ENCODE data around the gene IGF2.
"Not testable (repeated sequence)": the region's sequence is repeated elsewhere in the genome, so short reads cannot be mapped to it uniquely, and the experiment has no call there.

IGF2 gene, protein sequence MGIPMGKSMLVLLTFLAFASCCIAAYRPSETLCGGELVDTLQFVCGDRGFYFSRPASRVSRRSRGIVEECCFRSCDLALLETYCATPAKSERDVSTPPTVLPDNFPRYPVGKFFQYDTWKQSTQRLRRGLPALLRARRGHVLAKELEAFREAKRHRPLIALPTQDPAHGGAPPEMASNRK

DNA sequence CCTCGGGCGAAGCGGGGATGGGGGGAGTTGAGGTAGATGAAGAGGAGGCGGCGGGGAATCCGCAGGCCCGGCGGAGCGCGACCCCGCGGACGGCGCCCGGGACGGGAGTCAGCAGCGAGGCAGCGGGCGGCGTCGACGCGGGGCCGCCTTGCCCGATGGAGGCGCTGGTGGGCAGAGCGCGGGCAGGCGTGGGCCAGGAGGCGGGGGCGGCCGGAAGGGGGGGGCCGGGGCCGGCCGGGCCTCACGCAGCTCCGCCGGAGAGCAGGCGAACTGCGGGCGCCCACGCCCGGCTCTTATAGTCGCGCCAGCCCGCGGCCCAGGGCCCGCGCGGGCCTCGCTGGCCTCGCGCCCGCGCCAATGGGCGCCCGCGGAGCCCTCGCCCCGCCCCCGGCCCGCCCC, at the start of gene IGF2:
Gene IGF2 (minus strand): TSS at position 267 of the 399 bp plus-strand sequence. CDS start 3,866 bp downstream, outside the sequence.
- DNase-seq = no peak

DNA sequence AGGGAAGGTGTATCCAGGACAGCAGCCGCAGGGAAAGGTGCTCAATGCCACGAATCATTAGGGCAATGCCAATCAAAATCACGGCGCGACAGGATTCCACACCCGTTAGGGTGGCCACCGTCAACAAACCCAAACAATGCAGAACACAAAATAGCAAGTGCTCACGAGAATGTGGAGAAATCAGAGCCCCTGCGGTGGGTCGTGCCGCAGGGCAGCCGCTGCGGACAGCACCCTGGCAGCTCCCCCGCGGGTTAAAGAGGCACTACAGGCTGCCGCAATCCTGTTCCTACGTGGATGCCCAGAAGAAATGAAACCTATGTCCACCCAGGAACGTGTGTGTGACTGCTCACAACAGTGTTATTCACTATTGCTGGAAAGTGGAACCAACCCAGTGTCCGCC, 49.6 kb upstream of the IGF2 start:
- DNase-seq = no peak

DNA sequence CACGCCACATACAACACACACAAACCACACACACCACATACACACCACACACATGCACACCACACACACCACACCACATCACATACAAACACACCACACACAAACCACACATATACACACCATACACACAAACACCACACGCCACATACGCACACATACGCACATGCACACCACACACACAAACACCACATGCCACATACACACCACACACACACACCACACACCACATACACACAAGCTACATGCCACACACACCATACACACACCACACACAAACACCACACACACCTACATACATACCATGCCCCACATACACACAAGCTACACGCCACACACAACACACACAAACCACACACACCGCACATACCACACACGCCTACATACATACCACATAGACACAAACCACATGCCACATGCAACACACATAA, 48.1 kb upstream of the IGF2 start:
- DNase-seq = no peak

DNA sequence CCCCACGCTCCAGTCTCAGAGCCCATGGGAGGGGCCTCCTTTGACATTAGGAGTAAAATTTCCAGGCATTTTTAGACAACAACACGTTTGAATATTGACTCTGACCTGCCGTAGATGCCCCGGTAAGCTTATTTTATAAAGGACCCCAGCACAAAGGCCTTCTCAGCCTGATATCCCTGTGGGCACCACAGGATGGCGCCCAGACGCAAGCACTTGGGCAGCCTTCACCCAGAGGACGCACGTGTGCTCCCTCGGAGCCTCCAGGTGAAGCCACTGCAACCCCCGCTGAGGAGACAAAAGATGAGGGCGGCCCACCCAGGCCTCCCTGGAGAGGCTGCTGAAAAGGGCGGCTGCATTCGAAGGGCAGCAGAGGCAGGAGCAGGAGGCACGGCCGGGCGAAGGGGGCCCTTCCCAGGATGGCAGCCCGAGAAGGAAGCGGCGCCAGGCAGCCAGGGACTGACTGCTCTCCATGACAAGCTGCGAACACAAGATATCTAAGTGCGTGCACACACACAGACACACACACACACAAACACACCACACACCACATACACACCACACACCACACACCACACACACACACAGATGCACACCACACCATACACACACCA, 47.6 kb upstream of the IGF2 start:
- DNase-seq = peak; percentile 6

DNA sequence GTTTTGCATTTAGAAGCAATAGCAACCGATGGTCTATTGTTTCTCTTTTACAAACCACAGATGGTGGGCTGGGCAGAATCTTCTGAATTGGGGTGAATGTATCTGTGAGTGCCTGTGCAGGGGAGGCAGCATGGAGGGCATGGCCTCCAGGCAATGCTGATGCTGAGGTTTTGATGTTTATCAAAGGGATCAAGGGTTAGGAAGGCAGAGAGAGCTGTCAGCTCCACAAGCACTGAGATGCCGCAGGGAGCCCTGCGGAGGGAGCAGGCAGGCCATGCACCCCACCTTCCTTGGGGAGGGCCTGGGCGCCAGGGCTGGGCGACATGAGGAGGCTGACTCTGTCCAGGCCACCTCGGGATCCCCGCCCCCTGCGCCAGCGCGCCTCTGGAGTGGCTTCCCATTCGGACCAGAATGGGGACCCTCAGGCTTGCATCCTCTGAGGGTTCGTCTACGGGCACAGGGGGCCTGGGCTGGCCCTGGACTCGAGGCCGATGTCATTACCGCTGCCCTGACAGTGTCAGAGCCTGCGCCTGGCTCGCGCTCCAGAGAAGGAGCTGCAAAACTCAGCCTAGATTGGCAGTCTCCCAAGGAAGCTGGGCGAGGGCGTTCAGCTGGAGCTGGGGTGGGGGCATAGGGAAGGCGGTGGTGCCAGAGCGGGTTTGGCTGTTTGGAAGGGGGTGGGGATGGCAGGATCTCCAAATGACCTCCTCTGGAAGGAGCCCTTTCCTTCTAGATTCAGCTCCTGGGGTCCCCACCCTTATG, 46.3 kb upstream of the IGF2 start:
- no peak for DNase-seq

DNA sequence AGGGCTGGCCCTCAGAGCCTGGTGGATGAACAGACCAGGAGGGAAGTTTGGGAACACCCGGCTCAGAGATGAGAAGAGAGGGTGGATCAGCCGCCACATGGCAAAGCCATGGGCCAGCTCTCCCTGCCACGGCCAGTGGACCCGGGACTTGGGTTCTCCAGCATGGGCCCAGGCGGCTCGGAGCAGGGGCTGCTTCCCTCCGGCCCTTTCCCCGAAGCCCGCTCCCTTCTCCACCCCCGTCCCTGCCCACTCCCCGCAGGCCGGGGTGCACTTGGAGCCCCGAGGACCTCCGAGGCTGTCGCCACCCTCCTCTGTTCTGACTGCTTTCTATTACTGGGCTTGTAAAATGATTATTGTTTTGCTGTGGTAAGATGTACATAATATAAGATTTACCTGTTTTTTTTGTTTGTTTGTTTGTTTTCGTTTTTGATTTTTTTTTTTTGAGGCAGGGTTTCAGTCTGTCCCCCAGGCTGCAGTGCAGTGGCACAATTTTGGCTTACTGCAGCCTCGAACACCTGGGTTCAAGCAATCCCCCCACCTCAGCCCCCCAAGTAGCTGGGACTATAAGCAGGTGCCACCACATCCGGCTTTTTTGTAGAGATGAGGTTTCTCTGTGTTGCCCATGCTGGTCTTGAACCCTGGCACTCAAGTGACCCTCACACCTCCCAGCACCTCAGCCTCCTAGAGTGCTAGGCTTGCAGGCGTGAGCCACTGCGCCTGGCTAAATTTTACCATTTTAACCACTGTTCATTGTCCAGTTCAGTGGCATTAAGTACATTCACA, 43.7 kb upstream of the IGF2 start:
- no peak for DNase-seq

- DNase-seq = no peak
Observed at GRCh38 chr11:2182075-2182474, 42.9 kb upstream of the IGF2 start.

GRCh38 chr11:2180789-2181370, 41.7 kb upstream of the IGF2 start:
- no peak for DNase-seq

DNA sequence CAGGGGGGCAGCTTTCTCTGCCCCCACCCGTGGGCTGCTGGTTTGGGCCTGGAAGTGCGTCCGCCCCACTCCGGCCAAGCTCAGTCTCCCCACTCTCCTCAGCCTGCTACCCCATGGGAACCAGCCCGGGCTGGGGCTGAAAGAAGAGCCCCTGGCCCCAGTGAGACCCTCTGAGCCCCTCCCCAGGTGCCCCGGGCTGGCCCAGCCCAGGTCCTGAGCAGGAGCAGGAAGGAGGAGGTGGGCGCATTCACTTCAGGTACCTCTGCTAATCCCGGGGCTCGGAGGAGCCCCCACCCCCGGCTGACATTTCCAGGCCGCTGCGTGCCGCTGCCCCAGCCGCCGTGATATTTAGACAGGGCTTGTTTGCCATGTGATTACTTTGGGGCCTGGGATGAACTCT, 41.2 kb upstream of the IGF2 start:
- DNase-seq = no peak

DNA sequence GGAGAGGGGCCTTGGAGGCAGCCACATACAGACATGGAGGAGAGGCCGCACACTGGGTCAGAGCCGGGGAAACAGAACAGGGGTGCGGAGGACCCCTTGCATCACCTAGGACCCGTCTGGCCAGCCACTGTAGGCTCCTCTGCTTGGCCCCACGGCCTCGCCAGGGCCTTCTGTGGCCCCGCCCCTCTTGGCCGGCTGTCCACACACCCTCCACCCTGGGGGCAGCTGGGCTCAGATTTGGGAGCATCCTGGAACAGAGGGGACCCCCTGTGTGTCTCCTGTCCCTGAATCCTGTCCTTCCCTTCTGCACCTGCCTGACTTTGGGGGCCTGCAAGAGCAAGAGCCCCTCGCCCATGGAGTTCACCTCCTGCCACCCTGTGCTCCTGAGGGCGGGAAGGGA, 40.3 kb upstream of the IGF2 start:
- DNase-seq = no peak

DNA sequence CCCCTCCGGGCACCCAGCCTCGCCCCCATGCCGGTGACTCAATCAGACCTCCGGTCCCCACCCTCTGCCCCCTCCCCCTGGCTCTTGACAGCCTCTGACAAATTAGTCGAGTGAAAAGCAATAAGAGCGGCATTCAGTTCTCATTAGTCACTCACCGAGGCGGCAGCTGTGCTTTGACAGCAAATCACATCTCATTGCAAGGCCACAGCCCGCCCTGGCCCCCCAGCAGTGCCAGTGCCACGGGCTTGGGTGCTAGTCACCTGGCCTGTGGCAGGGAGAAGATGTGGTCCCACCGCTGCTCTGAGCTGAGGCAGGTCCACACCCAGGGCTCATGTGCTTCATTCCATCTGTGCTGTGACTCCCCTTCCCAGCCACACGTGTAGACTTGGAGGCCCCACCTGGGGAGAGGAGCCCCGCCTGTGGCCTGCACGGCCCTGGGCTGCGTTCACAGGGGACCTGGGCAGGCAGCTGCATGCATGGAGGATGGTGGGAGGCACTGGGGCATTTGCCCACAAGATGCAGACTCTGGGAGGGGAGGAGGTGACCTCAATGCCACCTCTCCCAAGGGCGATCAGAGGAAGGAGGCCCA, 39.8 kb upstream of the IGF2 start:
- DNase-seq = no peak

DNA sequence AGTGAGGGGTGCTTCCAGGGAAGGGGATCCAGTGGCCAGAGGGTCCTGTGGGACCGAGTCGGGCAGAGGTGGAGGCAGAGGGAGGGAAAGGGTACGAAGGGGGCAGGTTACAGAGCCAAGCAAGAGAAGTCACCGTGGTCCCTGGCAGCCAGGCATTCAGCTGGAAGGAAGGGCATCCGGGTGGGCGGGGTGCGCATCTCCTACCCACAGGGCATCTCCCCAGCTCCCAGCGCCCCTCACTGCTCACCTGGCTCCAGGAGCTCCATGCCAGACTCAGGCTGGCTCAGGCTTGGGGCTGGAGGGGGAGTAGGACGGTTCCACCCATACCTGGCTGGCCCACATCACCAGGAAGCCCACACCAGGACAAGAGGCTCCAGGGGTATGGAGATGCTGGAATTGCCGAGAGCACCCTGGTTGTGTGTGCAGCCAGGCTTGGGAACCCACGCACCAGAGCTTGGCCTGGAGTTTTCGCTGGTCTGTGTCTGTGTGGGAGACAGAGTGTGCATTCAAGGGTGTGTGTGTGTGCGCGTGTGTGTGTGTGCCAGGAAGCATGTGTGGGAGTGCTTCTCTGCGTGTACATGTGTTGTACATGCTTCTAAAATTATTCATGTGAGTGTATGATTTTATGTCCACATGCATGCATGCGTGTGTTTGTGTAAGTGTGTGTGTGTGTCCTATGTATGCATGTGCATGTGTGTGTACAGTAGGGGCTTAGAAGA, 39.0 kb upstream of the IGF2 start:
- not testable (repeated sequence) for DNase-seq

DNA sequence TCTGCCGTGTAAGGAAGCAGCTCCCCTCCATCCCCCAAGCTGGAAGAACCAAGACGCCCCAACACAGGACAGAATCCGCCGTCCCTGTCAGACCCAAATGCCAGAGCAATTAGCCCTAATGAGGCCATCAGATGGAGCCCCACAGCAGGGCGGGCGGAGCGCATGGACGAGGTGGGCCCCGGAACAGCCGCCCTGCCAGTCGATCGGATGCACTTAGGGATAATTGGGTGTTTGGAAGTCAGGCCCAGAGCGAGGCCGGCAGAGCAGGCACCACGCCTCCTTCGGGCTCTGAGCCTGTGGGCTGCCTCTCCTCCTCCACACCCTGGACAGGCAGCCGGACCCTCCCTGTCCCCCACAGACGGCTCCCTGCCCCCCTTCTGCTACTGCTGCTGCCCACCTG, 37.9 kb upstream of the IGF2 start:
- no peak for DNase-seq

DNA sequence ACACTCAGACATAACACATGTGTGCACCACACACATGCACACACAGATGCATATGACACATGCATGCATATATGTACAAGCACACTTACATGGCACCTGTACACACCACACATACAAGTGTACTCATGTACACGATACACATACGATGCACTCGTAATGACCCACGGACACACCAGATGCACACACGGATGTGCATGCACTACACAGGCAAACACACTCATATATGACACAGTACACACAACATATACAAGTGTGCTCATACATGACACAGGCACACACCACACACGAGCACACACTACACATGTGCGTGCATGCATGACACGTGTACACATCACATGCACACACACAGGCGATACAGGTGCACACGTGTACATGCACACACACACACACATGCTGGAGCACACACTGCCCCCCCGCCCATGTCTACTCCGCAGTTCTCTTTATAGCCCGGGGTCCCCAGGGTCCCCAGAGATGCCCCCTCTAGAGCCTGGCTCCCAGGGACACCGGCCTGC, 37.3 kb upstream of the IGF2 start:
- DNase-seq = no peak

DNA sequence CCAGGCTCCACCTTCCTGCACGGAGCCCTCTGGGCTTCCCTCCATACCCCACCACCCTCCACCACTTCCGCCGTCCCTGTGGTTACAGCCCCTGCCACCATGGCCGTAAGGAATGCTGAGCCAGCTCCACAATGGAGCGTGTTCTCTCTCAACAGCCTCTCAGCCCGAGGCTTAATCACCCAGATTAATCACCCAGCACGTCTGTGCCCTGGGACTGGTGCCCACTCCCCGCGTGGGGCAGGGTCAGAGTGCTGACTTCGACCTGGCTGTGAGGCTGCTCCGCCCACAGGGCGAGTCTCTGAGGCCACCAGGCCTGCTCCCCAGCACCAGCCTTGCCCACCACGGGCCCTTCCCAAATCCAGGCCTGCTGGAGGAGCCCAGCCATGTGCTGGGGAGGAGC, 36.5 kb upstream of the IGF2 start:
- no peak for DNase-seq

DNA sequence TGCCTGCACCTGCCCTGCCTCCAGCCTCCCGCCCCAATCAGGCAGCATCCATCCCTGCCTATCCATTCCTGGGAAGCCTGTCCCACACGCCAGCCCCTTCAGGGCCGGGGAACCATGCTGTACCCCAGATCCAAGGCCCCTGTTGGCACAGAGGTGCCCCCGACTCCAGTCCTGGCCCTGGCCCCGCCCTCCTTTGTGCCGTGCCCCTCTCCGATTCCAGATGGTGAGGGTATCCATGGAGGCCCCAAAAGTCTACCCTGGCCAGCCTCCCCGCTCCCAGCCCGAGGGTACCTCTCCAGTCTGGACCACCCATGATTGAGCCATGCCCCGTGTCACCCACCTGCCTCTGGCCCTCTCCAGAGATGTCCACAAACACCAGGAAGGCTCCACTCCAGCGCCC, 35.2 kb upstream of the IGF2 start:
- DNase-seq = no peak

GRCh38 chr11:2173761-2174160, 34.6 kb upstream of the IGF2 start:
- no peak for DNase-seq

DNA sequence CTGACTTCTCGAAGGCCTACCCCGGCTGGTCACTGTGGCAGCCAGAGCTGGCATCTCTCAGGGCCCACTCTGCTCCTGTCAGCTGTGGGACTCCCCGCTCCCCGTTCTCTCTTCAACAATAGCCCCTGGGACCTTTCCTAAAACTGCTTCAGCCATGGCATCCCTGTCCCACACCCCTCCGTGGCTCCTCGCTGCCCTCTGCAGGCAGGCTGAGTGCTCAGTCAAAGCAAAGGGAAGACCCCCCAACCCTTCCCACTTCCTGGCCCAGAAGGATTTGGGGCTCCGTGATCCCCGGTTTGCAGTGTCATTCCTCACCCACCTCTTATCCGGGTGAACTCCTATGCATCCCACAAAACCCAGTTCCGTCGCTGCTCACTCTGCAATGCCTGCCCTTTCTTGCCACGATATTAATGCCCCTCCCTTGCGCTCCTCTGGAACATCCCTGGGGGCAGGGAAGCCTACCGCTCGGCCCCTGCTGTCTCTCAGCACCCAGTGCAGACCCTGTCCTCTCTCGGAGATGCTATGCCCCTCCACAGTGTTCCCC, 34.0 kb upstream of the IGF2 start:
- DNase-seq = no peak

GRCh38 chr11:2172676-2173075, 33.5 kb upstream of the IGF2 start:
- DNase-seq = no peak

GRCh38 chr11:2171591-2172003, 32.4 kb upstream of the IGF2 start, which contains the start of gene TH:
Gene TH, minus strand, starts transcription at chr11:2171815. Its CDS starts 29 bp downstream, at chr11:2171786.
- DNase-seq = no peak

Measured in NCI-H524 treated with DMSO at 0.1 percent for 48 hours (cell line).